HepG2 (cell line): ENCODE measurements around the gene CFAP61. TPM values are rescaled to one million over a fixed set of nuclear protein-coding genes. Genes with fewer than 3 reads are reported as not detected.
A peak's percentile ranks its signal among the peaks of the same experiment; 100 is the strongest.

Experiments used
- ATAC-seq: fragments of 200-7000 bp; cut with Tn5 transposase; 3 replicates; pipeline ENCODE4 v1.9.1; 2020; ENCODE audit warnings: mild to moderate bottlenecking, moderate library complexity
- BruUV-seq: library from RNA; stranded (reverse); fragments of 400-500 nt; replicated peaks from 2 replicates; lab custom pipeline; 2021; lab: Mats Ljungman, UMichigan
- CTCF ChIA-PET: fragments of 300-600 bp; formaldehyde crosslinking; extraction: SDS; loops from one replicate; lab custom pipeline; 2021; ENCODE audit warnings: low total read pairs, inconsistent platforms, low intra/inter-chr PET ratio; lab: Yijun Ruan, JAX
- POLR2A ChIA-PET: fragments of 350-600 bp; sonication (Branson Sonifier 250); formaldehyde crosslinking; loops from one replicate; lab custom pipeline; 2020; ENCODE audit warnings: antibody characterized with exemption, inconsistent platforms; lab: Yijun Ruan, JAX
- DNase-seq: peaks from one replicate; pipeline ENCODE4 v3.0.0-alpha.2; 2015; ENCODE audit warnings: low spot score
- FAIRE-seq: peaks from 3 replicates; lab custom pipeline; 2011; peaks lifted over from hg19 to GRCh38; lab: Jason Lieb, UNC
- H2AFZ ChIP-seq: one replicate; pipeline ENCODE4 v1.6.1; 2011; ENCODE audit warnings: low read length, inconsistent platforms
- H3K27ac ChIP-seq: fragments of 300-600 bp; 3 replicates; pipeline ENCODE4 v1.8.0; 2011; ENCODE audit warnings: mixed run types, mild to moderate bottlenecking, mixed read lengths, low read length, inconsistent platforms; ENCODE audit not compliant: insufficient read depth; ENCODE audit errors: extremely low read length
- H3K27me3 ChIP-seq, 2 experiments: fragments of 200-600 bp in 1 of 2; 2 replicates in 1 of 2; 3 replicates in 1 of 2; pipeline versions ENCODE4 v1.6.0 to v1.8.0; 2011; ENCODE audit warnings: low read length in 2 of 2, mild to moderate bottlenecking in 2 of 2, moderate library complexity in 2 of 2, inconsistent platforms in 1 of 2; ENCODE audit not compliant: insufficient read depth in 2 of 2, control insufficient read depth in 1 of 2
- H3K36me3 ChIP-seq, 2 experiments: fragments of 200-600 bp in 1 of 2; replicated peaks in 1 of 2; 2 replicates in 1 of 2; 3 replicates in 1 of 2; pipeline versions ENCODE4 v1.5.1 to v1.8.0; 2011; ENCODE audit warnings: low read length in 2 of 2, inconsistent platforms in 1 of 2; ENCODE audit not compliant: insufficient read depth in 2 of 2, control insufficient read depth in 1 of 2
- H3K4me1 ChIP-seq: 2 replicates; pipeline ENCODE4 v1.5.1; 2012; ENCODE audit warnings: low read length, inconsistent platforms; ENCODE audit not compliant: insufficient read depth
- H3K4me2 ChIP-seq: 2 replicates; pipeline ENCODE4 v1.6.0; 2011; ENCODE audit warnings: low read depth, low read length, inconsistent platforms
- H3K4me3 ChIP-seq, 3 experiments: fragments of 200-600 bp in 1 of 3; sonication (generic), shearing (Covaris generic) in 1 of 3; replicated peaks in 1 of 3; 2 replicates each; pipeline ENCODE4 v1.5.1; 2011 to 2016; ENCODE audit warnings: low read length in 3 of 3, inconsistent platforms in 2 of 3, low read depth in 2 of 3, mild to moderate bottlenecking in 2 of 3, control low read depth in 1 of 3, mixed read lengths in 1 of 3; ENCODE audit not compliant: insufficient read depth in 1 of 3
- H3K79me2 ChIP-seq: one replicate; pipeline ENCODE4 v1.6.1; 2011; ENCODE audit warnings: low read length, inconsistent platforms; ENCODE audit not compliant: insufficient read depth
- H3K9ac ChIP-seq: 2 replicates; pipeline ENCODE4 v1.6.0; 2011; ENCODE audit warnings: mild to moderate bottlenecking, low read depth, low read length, inconsistent platforms; ENCODE audit not compliant: insufficient read depth
- H3K9me3 ChIP-seq: 2 replicates; pipeline ENCODE4 v1.5.1; 2012; ENCODE audit warnings: mild to moderate bottlenecking, low read length
- H4K20me1 ChIP-seq: 2 replicates; pipeline ENCODE4 v1.6.0; 2011; ENCODE audit warnings: inconsistent platforms, mild to moderate bottlenecking, low read length, moderate library complexity; ENCODE audit not compliant: insufficient read depth
- CREB3 ChIP-seq: sonication (generic); formaldehyde crosslinking; IDR thresholded peaks from 2 replicates; pipeline ENCODE4 v1.5.0; 2020; ENCODE audit warnings: missing genetic modification reagents
- FOXA3 ChIP-seq: IDR thresholded peaks from 2 replicates; pipeline ENCODE4 v1.6.1; 2016; ENCODE audit warnings: missing genetic modification reagents, missing compliant biosample characterization
- GABPA ChIP-seq, 2 experiments: IDR thresholded peaks; 2 replicates each; pipeline ENCODE4 v1.6.1; 2011 to 2016; ENCODE audit warnings: low read depth in 2 of 2, low read length in 1 of 2, missing biosample characterization in 1 of 2, missing genetic modification characterization in 1 of 2
- HMGA1 ChIP-seq: sonication (generic); formaldehyde crosslinking; conservative IDR thresholded peaks from 2 replicates; pipeline ENCODE4 v1.4.0; 2020; ENCODE audit warnings: missing genetic modification reagents
- NFATC3 ChIP-seq: sonication (generic); formaldehyde crosslinking; IDR thresholded peaks from 2 replicates; pipeline ENCODE4 v1.5.1; 2020; ENCODE audit warnings: mild to moderate bottlenecking, missing genetic modification reagents
- PCBP1 ChIP-seq: fragments of 200-400 bp; formaldehyde crosslinking; IDR thresholded peaks from 2 replicates; pipeline ENCODE4 v1.6.1; 2017; ENCODE audit warnings: mild to moderate bottlenecking, low read depth, low read length, borderline replicate concordance
- RBAK ChIP-seq: sonication (generic); formaldehyde crosslinking; IDR thresholded peaks from 2 replicates; pipeline ENCODE4 v1.5.1; 2020; ENCODE audit warnings: mild to moderate bottlenecking, missing genetic modification reagents
- RFX5 ChIP-seq: IDR thresholded peaks from 2 replicates; pipeline ENCODE4 v1.6.1; 2011; ENCODE audit warnings: low read depth, low read length, improper control_type of control experiment
- SOX5 ChIP-seq: IDR thresholded peaks from 2 replicates; pipeline ENCODE4 v1.6.1; 2016; ENCODE audit warnings: borderline replicate concordance
- ZNF674 ChIP-seq: sonication (generic); formaldehyde crosslinking; IDR thresholded peaks from 2 replicates; pipeline ENCODE4 v1.5.0; 2020; ENCODE audit warnings: low read depth, mild to moderate bottlenecking, missing genetic modification reagents
- WGBS: methylation state at CpG from one replicate; pipeline ENCODE4 v1.1.6; 2017; ENCODE audit warnings: low lambda C conversion rate; 5-methylcytosine and 5-hydroxymethylcytosine counted together
- in situ Hi-C: cut with HindIII; loops from 2 replicates; pipeline ENCODE4 v1.10.0; 2017; ENCODE audit warnings: low pct_unique_long_range_greater_than_20kb; ENCODE audit not compliant: extremely low pct_ligation_motif_present
- intact Hi-C: fragments of 100-400 bp; cut with micrococcal nuclease; formaldehyde crosslinking; loops from one replicate; pipeline ENCODE4 v1.10.0; 2022; ENCODE audit not compliant: unreplicated experiment
- polyA plus RNA-seq, 8 experiments: library from polyadenylated mRNA; depleted of rRNA in 3 of 8; stranded (reverse) in 7 of 8; unstranded in 1 of 8; fragments of >200 nt; fragmentation: Illumina TruSeq in 4 of 8; extraction: Trizol in 4 of 8; gene quantifications; 2 replicates each; pipeline versions ENCODE4 v1.2.1 to v1.2.3, GENCODE V29; 2011 to 2016; ENCODE audit warnings: low read depth in 4 of 8, missing spikeins in 1 of 8, mixed read lengths in 1 of 8; ENCODE audit not compliant: insufficient read depth in 1 of 8
- total RNA-seq, 5 experiments: library from RNA; depleted of rRNA; stranded (reverse); fragments of >200 nt; fragmentation: Illumina TruSeq; extraction: Trizol; gene quantifications; 2 replicates each; pipeline ENCODE4 v1.2.3, GENCODE V29; 2016; ENCODE audit warnings: low read depth in 1 of 5

CFAP61 gene
- total and polyA plus RNA-seq, 2 of the 13 experiments (the other 11 are each of a cell fraction or from before 2014, with no cell fraction given) = 0.27 TPM; not detected in 1

DNA sequence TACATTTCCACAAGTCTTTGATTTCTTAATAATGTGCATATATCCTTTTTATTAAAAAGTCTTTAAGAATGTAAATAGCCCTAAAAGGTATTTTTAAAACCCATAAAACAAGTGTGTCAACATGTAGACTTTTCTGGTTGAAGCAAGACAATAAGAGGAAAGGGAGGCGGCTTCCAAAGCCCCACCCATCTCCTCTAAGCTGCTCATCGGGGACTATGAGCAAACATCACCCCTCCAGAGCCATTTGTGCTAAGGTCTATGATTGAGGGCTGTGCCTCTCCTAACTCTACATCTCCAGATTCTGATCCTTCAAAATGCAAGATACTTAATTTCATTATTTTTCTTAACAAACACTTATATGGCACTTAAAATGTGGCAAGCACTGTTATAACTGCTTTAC is 37.7 kb upstream of the CFAP61 start:
- TF ChIP-seq CREB3 (CRISPR knock-in tag) = no peak
- TF ChIP-seq HMGA1 = no peak
- no peak for TF ChIP-seq RBAK (CRISPR knock-in tag)
- 0 out of 2 replicates have a peak, but pooled peaks have one; percentile 7 for TF ChIP-seq FOXA3 (CRISPR knock-in tag)
- no peak for TF ChIP-seq RFX5
- TF ChIP-seq NFATC3 (CRISPR knock-in tag) = no peak
- TF ChIP-seq PCBP1 = no peak
- no peak for TF ChIP-seq ZNF674
- TF ChIP-seq SOX5 (CRISPR knock-in tag) = peak; percentile 28; the same call in 1 of the 2 replicates
- no peak for TF ChIP-seq GABPA (IDR thresholded peaks at IDR 0.05; ENCODE audit: low read depth, low read length)
- TF ChIP-seq GABPA (CRISPR knock-in tag; IDR thresholded peaks at IDR 0.05; ENCODE audit: low read depth) = 0 out of 2 replicates have a peak, but pooled peaks have one; percentile 25
- TF ChIP-seq, all 625 proteins: peak for 3
- Histone ChIP-seq H3K9ac (no peak overlapping the region), H3K36me3 (0 out of 5 replicates have a peak, but pooled peaks cover 0 to 8% of the 10 kb centered on the region in 2 experiments), H3K4me3 (no peak overlapping the region), H3K4me1 (peaks cover 79% of the 10 kb centered on the region), H3K27ac (no peak overlapping the region), H2AFZ (no peak overlapping the region), H3K9me3 (no peaks in the 10 kb centered on the region), H3K4me2 (peak overlapping the region; percentile 52; the same call in 1 of the 2 replicates), H3K79me2 (peaks cover 24% of the 10 kb centered on the region), H3K27me3 (no peaks in the 10 kb centered on the region; a peak in 1 of 5 replicates), H4K20me1 (peaks cover 5% of the 10 kb centered on the region; the same call in 1 of the 2 replicates)
- intact Hi-C loops (no loop called here), in situ Hi-C loops (no loop called here)
- no peak for FAIRE-seq
- CTCF ChIA-PET = no interaction called here
- no peak for ATAC-seq
- 13% methylated on average over 2 of the region's 2 CpGs for WGBS
- no TSS peak for BruUV-seq
- POLR2A ChIA-PET = interaction anchor here (1.0 to 4.2 kb wide), 3 partner anchors 12 to 38 kb away, joined by 3 to 53 read pairs (median 4); partner anchors contain the start of genes CFAP61 and CRNKL1
- no peak for DNase-seq
